ENCODE results near the gene AQP9. TPM values are rescaled to one million over a fixed set of nuclear protein-coding genes. Genes with fewer than 3 reads are reported as not detected.
"Not testable (repeated sequence)": the region's sequence is repeated elsewhere in the genome, so short reads cannot be mapped to it uniquely, and the experiment has no call there.

The AQP9 gene
- total RNA-seq, 4 donors from 2014 or later = 0.26 to 9.6 (median 0.98) TPM; not detected in 1

DNA sequence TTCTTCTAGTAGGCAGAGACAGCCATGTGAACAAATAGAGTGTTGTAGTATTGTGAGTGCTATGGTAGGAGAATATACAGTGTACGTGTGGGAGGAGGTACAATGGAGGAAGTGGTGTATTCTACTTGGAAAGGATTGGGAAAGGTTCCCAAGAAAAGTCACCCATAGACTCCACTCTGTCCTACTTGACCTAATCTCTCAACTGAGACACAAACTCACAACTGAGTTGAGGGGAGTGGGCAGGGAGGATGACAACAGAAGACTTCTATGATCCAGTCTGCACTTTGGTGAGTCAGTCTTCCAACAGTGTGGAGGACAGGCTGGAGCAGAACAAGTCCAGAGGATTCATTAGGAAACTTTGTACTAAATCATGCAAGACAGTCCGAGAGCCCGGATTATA is 28.8 kb upstream of the AQP9 start:
- Histone ChIP-seq H3K4me1 (no peaks in the 10 kb centered on the region), H3K27me3 (peaks cover 0 to 3% (median 0%) of the 10 kb centered on the region in 4 donors), H3K36me3 (no peaks in the 10 kb centered on the region), H3K27ac (replicated peaks in 1 of 4) (no peak overlapping the region), H3K9me3 (no peaks in the 10 kb centered on the region), H3K4me3 (no peak overlapping the region)
- WGBS = 94% methylated on average over 3 of the region's 3 CpGs
- intact Hi-C loops (cut with DNase I) = no loop called here
- no peak for DNase-seq (ENCODE audit: extremely low spot score)
- TF ChIP-seq POLR2AphosphoS5 (IDR thresholded peaks at IDR 0.05) (no peak), POLR2A (IDR thresholded peaks at IDR 0.05; ENCODE audit: low read depth) (no peak)
- TF ChIP-seq, protein P1, sequence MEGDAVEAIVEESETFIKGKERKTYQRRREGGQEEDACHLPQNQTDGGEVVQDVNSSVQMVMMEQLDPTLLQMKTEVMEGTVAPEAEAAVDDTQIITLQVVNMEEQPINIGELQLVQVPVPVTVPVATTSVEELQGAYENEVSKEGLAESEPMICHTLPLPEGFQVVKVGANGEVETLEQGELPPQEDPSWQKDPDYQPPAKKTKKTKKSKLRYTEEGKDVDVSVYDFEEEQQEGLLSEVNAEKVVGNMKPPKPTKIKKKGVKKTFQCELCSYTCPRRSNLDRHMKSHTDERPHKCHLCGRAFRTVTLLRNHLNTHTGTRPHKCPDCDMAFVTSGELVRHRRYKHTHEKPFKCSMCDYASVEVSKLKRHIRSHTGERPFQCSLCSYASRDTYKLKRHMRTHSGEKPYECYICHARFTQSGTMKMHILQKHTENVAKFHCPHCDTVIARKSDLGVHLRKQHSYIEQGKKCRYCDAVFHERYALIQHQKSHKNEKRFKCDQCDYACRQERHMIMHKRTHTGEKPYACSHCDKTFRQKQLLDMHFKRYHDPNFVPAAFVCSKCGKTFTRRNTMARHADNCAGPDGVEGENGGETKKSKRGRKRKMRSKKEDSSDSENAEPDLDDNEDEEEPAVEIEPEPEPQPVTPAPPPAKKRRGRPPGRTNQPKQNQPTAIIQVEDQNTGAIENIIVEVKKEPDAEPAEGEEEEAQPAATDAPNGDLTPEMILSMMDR (IDR thresholded peaks at IDR 0.05) = no peak

DNA sequence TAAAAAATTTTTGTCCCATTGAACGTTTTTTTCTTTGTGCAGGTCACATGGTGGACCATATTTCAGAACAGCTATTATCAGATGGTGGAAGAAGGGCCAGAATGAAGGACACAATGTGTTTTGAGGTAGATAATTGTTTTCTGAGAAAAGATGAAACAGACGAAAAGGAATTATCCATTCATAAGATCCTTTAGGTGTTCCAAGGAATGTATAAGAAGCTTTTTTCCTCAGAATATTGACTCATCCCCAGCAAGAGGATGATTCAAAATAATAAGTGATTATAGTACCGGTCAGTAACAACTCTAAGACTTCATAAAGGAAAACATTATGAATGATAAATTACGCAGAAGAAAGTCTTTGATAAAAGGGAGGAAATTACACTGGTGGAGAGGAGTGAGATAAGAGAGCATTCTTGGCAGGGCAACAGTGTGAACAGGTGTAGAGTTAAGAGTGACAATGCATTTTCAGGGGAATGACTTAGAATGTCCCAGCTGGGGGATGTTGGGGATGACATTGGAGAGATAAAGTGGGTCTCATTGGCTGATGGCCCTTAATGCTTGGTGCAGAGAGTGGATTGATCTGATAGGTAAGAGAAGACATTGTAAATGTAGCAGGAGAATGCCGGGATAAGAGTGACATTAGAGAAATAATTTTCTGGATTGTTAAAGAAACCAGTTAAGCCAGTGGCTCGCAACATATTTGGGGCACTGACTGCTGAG is 27.0 kb upstream of the AQP9 start:
- H3K4me3 ChIP-seq = no peak overlapping the region
- peaks cover 0 to 3% (median 0%) of the 10 kb centered on the region in 4 donors for H3K27me3 ChIP-seq
- no peak for TF ChIP-seq EP300 (IDR thresholded peaks at IDR 0.05)
- TF ChIP-seq POLR2A (IDR thresholded peaks at IDR 0.05; ENCODE audit: low read depth) = no peak
- no peak for TF ChIP-seq POLR2AphosphoS5 (IDR thresholded peaks at IDR 0.05)
- TF ChIP-seq, protein P1 (IDR thresholded peaks at IDR 0.05) = no peak
- no peaks in the 10 kb centered on the region for H3K36me3 ChIP-seq
- no peak overlapping the region for H3K27ac ChIP-seq (replicated peaks in 1 of 4)
- H3K9me3 ChIP-seq = no peaks in the 10 kb centered on the region
- DNase-seq (ENCODE audit: extremely low spot score) = no peak
- WGBS = 77% methylated on average over 6 of the region's 6 CpGs
- no peaks in the 10 kb centered on the region for H3K4me1 ChIP-seq
- intact Hi-C loops (cut with DNase I) = no loop called here

DNA sequence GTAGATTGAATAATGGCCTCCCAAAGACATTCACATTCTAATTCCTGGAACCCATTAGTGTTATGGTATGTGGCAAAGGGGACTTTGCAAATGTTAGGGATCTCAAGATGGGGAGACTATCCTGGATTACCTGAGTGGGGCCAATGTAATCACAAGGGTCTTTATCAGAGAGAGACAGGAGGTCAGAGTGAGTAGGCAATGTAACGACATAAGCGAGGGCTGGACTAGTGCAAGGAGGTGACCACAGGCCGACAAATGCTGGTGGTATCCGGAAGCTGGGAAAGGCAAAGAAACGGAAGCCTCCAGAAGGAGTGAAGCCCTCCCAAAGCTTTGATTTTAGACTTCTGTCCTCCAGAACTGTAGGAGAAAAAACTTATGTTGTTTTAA is 26.5 kb upstream of the AQP9 start:
- WGBS = 92% methylated on average over 5 of the region's 5 CpGs
- TF ChIP-seq, protein P1 (IDR thresholded peaks at IDR 0.05) = no peak
- TF ChIP-seq POLR2AphosphoS5 (IDR thresholded peaks at IDR 0.05) (no peak), POLR2A (IDR thresholded peaks at IDR 0.05; ENCODE audit: low read depth) (no peak), EP300 (IDR thresholded peaks at IDR 0.05) (no peak)
- no peaks in the 10 kb centered on the region for H3K36me3 ChIP-seq
- no peaks in the 10 kb centered on the region for H3K4me1 ChIP-seq
- no peaks in the 10 kb centered on the region for H3K9me3 ChIP-seq
- H3K4me3 ChIP-seq = no peak overlapping the region
- peaks cover 0 to 3% (median 0%) of the 10 kb centered on the region in 4 donors for H3K27me3 ChIP-seq
- H3K27ac ChIP-seq (replicated peaks in 1 of 4) = no peak overlapping the region
- intact Hi-C loops (cut with DNase I) = no loop called here
- no peak for DNase-seq (ENCODE audit: extremely low spot score)

DNA sequence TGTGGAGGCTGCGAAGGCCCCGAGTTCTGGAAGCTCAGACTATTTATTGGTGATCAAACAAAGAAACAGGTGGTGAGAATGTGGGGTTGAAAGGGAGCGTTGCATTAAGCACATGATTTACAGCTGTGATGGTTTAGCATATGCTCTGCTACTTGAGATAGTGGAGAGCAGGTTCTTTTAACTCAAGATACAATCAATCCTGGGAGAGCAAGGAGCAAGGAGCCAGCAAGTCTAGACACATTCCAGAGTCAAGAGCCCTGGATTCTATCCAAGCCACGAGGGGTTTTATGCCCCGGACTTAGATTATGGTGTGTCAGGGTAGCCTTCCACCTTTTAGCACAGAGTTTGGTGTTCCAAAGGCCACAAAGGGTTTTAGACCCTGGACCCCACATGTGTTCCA is 24.8 kb upstream of the AQP9 start:
- H3K27ac ChIP-seq (replicated peaks in 1 of 4); H3K9me3 ChIP-seq; intact Hi-C loops (cut with DNase I); H3K27me3 ChIP-seq; H3K4me1 ChIP-seq; H3K4me3 ChIP-seq; H3K36me3 ChIP-seq; DNase-seq (ENCODE audit: extremely low spot score): not testable (repeated sequence)
- WGBS = 48% methylated on average over 5 of the region's 5 CpGs

DNA sequence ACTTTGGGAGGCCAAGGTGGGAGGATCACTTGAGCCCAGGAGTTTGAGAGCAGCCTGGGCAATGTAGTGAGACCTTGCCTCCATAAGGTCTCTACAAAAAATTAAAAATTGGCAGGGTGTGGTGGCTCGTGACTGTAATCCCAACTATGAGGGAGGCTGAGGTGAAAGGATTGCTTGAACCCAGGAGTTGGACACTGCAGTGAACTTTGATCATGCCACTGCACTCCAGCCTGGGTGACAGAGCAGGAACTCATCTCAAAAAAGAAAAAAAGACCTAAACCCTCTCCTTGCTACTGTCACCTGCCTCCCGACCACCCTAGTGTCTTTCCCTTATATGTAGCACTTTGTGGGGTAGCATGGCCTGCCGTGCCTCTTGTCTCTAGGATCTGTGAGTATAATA is 23.8 kb upstream of the AQP9 start:
- H3K4me3 ChIP-seq = no peak overlapping the region
- no peaks in the 10 kb centered on the region for H3K9me3 ChIP-seq
- H3K27ac ChIP-seq (replicated peaks in 1 of 4) = no peak overlapping the region
- H3K27me3 ChIP-seq = no peaks in the 10 kb centered on the region
- no peaks in the 10 kb centered on the region for H3K36me3 ChIP-seq
- DNase-seq (ENCODE audit: extremely low spot score) = no peak
- intact Hi-C loops (cut with DNase I) = no loop called here
- no peaks in the 10 kb centered on the region for H3K4me1 ChIP-seq
- TF ChIP-seq POLR2AphosphoS5 (IDR thresholded peaks at IDR 0.05) (no peak), POLR2A (IDR thresholded peaks at IDR 0.05; ENCODE audit: low read depth) (no peak), EP300 (IDR thresholded peaks at IDR 0.05) (no peak)
- TF ChIP-seq, protein P1 (IDR thresholded peaks at IDR 0.05) = no peak
- 88% methylated on average over 3 of the region's 3 CpGs for WGBS

All from esophagus muscularis mucosa (tissue), 4 donors.